NOMO-1 treated with dmso at 0.1 percent for 144 hours (cell line): ENCODE measurements around the gene ZNF836.
"Not testable (repeated sequence)": the region's sequence is repeated elsewhere in the genome, so short reads cannot be mapped to it uniquely, and the experiment has no call there.

ENCODE experiments used
- DNase-seq: peaks from one replicate; lab custom pipeline; 2025; ENCODE audit not compliant: unreplicated experiment; lab: John Stamatoyannopoulos, UW

The ZNF836 gene

DNA sequence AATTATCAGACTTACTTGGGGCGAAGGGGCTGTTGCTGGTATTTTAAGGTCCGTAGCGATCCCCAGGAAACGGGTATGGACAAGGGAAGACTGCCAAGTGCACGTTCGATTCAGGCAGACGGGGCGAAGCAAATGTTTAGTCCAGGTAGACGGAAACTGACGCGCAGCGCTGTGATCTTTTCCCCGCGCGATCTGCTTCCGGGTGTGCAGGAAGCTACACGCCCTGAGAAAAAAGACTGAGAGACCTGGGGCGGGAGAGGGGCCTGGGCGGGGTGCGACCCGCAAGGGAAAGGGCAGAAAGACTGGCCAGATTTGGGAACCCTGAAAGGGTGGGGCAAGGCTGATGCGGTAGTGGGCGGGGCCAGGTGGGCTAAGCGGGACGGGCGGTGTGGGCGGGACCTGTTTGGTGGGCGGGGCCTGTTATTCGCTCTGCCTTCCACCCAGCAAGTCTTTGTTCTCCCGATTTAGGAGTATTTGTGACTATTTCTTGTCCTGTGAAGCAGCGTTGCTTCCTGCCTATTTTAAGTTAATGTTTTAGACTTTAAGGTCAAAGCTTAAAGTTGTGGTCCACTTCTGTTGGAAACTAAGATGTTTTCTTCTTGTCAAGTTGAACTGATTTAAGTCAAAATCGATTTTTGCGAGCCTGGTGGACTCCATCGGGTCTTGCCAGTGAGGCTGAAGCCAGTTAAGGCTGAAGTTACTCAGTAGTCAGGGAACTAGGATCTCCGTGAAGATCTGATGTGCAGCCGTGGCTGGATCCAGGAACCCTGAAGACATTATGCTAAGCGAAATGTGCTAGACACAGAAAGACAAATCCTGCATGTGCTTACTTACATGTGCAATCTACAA, at the start of gene ZNF836:
ZNF836 (minus strand) TSS at position 301 of the 849 bp plus-strand sequence. CDS start 3,549 bp downstream, outside the sequence.
- peak; percentile 70 for DNase-seq

DNA sequence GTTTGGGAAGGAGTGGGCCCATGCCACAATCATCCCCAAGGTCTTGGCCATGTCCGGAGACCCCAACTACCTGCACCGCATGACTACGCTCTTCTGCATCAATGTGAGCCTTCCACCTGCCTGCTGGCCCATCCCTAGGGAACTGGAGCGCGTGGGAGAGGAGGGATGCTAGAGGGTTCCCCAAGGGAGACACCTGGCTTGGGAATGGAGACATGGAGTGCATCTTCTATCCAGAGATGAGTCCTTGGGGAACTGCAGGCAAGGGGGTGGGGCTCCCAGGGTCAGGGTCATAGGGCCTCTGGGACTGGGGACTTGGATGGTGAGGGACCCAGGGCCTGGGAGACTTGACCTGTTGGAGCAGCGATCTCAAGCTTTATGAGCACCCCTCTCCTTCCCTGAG, 49.6 kb upstream of the ZNF836 start:
- DNase-seq = no peak

DNA sequence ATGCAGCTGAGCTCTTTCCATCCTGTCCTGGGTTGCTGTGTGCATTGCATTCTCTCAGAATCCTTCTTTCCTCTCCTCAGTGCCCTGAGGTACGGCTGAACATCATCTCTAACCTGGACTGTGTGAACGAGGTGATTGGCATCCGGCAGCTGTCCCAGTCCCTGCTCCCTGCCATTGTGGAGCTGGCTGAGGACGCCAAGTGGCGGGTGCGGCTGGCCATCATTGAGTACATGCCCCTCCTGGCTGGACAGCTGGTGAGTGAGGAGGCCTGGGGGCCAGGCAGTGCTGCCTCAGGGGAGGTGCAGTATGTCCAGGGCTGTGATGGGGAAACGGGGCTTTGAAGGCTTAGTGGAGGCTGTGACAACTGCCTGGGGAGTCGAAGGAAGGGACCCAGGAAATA, 48.2 kb upstream of the ZNF836 start:
- DNase-seq = no peak

DNA sequence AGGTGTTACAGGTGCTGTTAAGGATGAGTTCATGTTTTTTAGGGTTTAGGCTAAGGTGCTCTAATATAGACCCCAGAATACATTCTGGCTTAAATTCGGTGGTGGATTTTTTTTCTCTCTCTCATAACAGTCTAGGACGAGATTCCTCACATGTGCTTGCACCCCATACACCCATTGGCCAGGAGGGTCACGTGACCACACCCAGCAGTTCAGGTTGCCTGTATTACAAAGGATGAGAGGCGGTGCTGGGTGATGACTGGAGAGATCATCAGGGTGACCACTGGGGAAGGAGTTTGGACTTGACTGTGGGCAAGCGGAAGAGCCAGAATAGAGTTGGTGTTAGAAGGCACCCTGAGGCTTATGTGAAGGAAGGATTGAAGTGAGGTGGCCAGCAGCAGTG, 46.2 kb upstream of the ZNF836 start:
- DNase-seq = no peak

DNA sequence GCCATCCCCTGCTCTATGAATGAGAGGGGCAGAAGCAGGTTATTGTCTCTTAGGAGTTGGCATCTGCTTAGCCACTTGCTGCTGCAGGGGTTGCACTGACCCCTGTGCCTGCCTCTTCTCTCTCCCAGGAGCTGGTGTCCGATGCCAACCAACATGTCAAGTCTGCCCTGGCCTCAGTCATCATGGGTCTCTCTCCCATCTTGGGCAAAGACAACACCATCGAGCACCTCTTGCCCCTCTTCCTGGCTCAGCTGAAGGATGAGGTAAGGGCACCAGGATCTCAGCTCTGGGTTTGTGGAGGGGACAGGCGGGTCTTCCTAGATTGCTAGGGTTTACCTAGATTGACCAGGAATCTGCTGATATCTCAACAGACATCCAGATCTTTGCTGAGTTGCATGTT, 45.0 kb upstream of the ZNF836 start:
- DNase-seq = no peak

DNA sequence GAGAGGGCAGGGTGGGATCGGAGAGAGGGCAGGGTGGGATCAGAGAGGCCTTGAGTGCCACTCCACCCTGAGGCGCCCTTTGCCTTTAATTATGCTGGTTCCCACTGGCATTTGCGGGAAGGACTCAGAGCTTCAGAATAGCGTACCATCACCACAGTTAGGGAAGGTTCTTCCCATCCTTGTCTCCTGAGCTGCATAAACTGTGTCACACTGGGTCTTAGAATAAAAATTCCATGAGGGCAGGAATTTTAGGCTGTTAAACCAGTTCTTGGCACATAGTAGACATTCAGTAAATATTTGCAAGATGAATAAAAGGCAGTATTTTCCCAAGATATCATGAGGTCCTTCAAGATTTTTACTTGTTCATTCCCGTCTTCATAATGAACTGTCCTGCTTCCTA, 42.8 kb upstream of the ZNF836 start:
- DNase-seq = no peak

DNA sequence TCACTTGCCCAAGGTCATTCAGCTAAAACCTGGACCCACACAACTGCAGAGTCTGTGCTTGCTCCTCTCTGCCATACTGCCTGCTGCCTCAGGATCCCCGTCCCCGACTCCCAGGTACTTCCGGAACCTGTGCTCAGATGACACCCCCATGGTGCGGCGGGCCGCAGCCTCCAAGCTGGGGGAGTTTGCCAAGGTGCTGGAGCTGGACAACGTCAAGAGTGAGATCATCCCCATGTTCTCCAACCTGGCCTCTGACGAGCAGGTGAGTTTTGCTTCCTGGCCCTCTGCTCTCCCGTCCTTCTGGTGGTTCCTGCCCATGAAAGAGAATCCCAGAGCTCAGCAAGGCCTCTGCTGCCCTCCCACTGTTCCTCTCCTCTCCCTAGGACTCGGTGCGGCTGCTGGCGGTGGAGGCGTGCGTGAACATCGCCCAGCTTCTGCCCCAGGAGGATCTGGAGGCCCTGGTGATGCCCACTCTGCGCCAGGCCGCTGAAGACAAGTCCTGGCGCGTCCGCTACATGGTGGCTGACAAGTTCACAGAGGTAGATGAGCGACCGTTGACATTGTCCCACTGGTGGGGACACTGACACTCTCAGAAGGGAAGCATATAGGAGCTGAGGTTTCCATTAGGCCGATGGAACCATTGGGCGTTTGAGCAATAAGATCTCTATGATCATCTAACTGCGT, 41.3 kb upstream of the ZNF836 start:
- no peak for DNase-seq

DNA sequence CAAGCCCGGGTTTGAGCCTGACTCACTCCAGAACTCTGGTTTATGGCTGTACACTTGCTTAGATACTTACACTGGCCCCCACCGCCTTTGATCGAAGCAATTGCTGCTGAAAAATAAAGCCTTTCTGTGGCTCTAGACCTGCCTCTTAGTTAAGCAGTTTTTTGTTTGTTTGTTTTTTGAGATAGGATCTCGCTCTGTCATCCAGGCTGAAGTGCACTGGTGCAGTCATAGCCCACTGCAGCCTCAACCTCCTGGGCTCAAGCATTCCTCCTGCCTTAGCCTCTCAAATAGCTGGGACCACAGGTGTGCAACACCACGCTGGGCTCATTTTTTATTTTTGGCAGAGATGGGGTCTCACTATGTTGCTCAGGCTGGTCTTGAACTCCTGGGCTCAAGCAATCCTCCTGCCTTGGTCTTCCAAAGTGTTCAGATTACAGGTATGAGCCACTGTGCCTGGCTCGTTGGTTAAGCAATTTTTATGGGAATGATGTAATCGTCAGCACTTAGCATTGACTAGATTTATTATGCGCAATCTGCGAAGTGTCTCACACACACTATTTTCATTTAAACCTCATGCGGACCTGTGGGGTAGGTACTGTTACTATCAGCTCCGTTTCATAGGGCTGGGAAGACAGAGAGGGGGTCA, 40.6 kb upstream of the ZNF836 start:
- DNase-seq = no peak

DNA sequence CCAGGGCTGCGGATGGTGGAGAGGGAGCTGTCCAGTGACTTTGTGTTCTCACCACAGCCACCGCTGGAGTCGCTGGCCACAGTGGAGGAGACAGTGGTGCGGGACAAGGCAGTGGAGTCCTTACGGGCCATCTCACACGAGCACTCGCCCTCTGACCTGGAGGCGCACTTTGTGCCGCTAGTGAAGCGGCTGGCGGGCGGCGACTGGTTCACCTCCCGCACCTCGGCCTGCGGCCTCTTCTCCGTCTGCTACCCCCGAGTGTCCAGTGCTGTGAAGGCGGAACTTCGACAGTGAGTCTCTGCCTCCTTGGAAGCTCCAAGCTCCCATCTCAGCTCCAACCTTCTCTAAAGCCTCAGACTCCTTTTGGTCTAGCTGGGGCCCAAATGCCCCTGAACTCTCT, 39.8 kb upstream of the ZNF836 start:
- no peak for DNase-seq

DNA sequence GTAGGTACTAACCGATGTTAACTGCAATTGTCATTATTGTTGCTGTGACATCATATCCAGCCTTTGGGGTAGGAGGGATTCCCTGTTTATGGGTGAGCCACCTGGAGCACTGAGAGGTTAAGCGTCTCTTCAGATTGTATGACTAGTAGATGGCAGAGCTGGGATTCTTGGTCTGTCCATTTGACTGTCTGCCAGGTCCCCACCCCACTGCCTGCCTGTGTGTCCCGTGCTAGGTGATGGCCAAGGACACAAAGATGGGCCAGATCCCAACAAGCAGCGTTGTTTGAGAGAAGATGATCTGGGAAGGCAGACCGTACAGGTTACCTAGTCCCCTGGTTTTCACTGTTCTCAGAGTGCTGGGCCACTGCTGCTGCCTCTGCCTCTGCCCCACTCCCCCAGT, 35.1 kb upstream of the ZNF836 start:
- DNase-seq = no peak

DNA sequence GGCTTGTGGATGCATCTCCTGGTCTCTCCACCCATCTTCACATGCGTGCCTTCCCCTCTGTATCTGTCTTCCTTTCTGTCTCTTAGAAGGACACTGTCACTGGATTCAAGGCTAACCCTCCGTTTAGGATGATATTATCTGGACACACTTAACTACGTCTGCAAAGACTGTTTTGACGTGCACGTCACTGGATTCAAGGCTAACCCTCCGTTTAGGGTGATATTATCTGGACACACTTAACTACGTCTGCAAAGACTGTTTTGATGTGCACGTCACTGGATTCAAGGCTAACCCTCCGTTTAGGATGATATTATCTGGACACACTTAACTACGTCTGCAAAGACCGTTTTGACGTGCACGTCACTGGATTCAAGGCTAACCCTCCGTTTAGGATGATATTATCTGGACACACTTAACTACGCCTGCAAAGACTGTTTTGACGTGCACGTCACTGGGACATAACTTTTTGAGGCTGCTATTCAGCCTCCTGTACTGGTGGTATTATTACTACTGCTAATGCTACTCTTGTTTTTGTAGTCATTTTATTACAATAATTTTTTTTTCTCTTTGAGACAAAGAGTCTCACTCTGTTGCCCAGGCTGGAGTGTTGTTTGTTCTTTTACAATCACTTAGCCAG, 29.5 kb upstream of the ZNF836 start:
- not testable (repeated sequence) for DNase-seq

DNA sequence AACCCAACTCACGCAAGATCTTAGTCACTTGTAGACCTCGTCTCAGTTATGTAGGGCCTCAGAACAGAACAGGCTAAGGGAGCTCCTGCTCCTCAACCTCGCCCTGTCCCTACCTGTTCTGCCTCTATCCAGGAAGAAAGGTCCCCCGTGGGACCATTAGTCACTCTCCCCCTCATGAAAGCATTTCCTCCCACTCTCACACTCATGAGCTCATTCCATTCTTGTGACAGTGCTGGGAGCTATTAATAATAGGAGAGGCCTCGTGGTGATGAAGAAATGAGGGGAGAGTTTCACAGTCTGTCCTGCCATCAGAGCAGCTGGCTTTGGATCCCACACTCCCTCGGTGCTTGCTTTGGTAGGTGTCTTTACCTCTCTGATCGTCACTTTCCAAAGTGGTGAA, 28.6 kb upstream of the ZNF836 start:
- DNase-seq = no peak

DNA sequence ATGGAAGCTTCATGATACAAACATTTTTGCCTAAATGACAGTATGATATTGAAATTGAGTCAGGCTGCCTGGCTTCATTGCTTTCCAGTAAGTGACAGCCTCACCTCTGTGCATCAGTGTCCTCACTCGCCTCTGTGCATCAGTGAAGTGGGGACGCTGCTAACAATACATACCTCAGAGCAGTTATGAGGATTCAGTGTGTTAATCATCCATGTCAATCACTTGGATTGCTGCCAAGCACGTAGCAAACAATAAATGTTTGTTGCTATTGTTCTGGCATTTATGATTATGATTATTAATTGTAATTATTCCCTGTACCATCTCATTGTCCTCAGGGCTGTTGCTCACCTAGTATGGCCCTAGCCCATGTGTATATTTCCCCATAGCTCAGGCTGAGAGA, 27.3 kb upstream of the ZNF836 start:
- no peak for DNase-seq

DNA sequence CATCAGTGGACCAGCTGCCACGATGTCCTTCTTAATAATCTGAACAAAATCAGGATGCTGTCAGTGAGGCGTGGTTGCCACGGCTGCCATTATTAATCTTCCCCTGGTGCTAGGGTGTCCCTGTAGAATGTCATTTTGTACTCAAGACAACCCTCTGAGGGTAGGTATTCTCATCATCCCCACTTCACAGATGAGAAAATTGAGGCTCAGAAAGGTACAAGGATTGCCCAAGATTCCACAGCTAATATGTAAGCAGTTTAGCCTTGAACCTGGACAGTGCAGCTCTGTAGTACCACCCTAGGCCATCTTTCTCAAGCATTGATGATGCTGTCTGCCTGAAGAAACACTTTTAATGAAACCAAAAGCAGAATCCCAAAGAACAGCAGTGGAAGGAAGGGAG, 26.5 kb upstream of the ZNF836 start:
- no peak for DNase-seq

DNA sequence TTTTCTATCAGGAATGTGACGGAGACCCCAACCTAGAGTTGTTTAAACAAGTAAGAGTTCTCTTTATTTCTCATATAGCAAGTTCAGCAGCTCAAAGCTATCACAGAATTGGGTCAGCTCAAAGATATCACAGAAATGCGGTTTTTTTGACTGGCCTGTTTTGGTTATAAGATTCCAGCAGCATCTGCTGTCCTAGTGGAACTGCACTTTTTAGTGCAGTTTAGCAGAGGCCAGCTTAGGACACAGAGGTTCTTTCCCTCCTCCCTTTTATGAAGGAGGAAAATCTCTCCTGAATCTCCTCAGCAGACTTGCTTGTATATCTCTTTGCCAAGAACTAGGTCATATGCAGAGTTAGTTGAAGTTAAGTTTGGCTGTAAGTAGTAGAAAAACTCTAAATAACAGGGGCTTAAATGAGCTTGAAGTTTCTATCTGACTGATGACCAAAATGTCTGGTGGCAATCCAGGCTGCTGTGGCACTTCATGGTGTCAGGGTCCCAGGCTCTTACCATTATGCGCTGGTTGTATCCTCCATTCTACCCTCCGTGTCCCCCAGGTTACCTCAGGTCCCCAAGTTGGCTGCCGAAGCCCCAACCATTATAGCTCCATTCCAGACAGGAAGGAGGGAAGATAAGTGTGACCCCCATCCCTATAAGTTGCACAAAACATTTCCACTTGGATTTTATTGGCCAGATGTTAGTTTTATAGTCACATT, 25.0 kb upstream of the ZNF836 start:
- DNase-seq = no peak

DNA sequence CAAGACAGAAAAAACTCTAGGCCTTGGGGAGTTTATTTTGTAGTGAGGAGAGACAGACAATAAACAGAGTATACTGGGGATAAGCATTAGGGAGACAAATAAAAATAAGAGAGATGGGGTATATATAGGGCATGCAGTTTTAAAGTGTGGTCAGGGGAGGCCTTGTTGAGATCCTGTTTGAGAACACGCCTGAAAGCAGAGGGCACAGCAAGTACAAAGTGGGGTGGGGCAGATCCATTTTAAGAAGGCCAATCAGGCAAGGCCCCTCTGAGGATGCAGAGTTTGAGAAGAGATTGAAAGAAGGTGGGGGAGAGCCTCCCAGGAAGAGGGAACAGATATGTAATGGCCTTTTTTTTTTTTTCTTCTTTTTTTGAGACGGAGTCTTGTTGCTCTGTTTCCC, 20.5 kb upstream of the ZNF836 start:
- no peak for DNase-seq

DNA sequence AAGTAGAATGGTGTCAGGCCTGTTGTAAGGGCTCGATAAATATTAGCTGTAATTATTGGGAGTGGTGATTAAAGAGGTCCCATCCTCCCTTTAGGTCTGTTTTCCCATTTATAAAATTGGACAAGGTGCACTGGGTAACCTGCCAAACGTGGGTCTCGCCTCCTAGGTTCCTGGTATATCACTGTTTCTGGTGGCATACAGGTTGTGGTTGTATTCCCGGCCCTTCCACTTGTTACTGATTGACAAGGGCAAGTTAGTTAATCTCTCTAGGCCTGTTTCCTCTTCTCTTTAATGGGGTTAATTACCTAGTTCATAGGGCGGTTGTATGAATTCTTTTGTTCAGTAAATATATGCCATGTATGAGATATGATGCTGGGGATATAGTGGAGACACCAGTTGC, 20.0 kb upstream of the ZNF836 start:
- no peak for DNase-seq

DNA sequence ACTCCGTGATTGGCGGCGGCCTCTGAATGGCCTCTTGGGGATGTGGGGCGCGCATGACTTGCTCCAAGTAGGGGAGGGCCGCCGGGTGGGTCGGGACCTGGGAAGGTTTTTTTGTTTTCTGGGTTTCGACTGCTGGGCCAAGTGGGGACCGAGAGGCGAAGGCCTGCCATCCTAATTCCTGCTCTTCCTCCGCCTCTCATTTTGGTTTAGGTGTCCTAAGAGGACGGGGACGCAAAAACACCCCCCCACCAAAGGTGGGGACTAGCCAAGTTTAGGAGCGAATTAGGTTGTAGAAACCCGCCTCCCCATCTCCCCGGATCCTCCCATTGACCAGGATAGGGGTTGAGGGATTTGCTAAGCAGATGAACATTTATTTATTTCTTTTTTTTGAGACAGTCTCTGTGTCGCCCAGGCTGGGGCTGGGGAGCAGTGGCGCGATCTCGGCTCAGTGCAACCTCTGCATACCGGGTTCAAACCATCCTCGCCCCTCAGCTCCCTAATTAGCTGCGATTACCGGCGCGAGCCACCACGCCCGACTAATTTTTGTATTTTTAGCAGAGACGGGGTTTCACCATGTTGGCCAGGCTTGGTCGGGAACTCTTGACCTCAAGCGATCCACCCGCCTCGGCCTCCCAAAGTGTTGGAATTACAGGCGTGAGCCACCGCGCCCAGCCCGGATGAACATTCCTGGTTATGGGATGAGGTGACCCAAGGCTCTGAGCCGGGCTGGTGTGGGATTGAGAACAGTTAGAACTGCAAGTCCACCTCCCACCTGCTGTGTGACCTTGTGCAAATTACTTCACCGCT, 19.3 kb upstream of the ZNF836 start:
- DNase-seq = no peak

DNA sequence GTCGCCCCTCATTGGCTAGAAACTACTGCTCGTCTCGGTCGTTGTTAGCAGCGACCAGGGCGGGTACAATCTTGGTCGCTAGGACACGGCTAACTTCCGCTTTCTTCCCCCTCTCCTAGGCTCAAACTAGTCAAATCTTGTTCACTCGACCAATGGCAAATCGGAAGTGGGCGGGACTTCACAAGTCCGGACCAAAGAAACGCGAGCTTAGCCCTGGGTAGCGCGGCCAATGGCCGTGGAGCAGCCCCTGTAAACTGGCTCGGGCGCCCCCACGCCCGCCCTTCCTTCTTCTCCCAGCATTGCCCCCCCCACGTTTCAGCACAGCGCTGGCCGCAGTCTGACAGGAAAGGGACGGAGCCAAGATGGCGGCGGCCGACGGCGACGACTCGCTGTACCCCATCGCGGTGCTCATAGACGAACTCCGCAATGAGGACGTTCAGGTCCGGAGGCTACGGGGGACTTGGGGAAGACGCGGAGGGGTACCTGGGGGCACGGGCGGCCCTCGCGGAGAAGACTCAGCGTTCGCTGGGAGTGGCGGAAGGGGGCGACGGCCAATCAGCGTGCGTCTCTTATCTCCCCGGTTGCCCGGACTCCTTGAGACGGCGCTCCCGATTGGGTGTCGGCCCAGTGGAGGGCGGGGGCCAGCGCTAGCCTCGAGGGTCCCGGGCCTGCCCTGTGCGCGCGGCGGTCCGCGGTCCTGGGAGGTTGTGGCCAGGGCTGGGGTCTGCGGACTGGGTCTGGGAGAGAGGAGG, 18.5 kb upstream of the ZNF836 start, which contains the start of gene PPP2R1A:
PPP2R1A (plus strand) TSS at position 318 of the 752 bp plus-strand sequence; CDS start at position 363, 45 bp downstream.
- peak; percentile 100 for DNase-seq
